Activated T-helper 1 cell treated with anti-CD3 and anti-CD28 coated beads, Interleukin-12 subunit alpha, Interleukin-12 subunit beta, Interleukin-2, Interleukin-4 antibody, amounts not matched to agents 30 ng/mL and 10 ng/mL and 1 ng/mL, durations not matched to agents 14 hours and 24 hours and 36 hours (primary cell): ENCODE results near the gene OR2F1. TPM values are rescaled to one million over a fixed set of nuclear protein-coding genes. Genes with fewer than 3 reads are reported as not detected.

Source experiments
- DNase-seq: peaks from one replicate; pipeline ENCODE4 v3.0.0; 2021; ENCODE audit warnings: low spot score
- H3K27ac Mint-ChIP-seq: one replicate; pipeline ENCODE4 v1.8.0; 2021; ENCODE audit warnings: mild to moderate bottlenecking, mixed read lengths
- H3K27me3 Mint-ChIP-seq: one replicate; pipeline ENCODE4 v1.8.0; 2022; ENCODE audit warnings: mild to moderate bottlenecking, moderate library complexity, mixed read lengths; ENCODE audit not compliant: insufficient read depth
- H3K36me3 Mint-ChIP-seq: one replicate; pipeline ENCODE4 v1.8.0; 2021; ENCODE audit warnings: low read depth, mixed read lengths
- H3K4me1 Mint-ChIP-seq: one replicate; pipeline ENCODE4 v1.8.0; 2021; ENCODE audit warnings: low read depth, mixed read lengths
- H3K4me3 Mint-ChIP-seq: one replicate; pipeline ENCODE4 v1.8.0; 2021; ENCODE audit warnings: mild to moderate bottlenecking, moderate library complexity, mixed read lengths
- H3K9me3 Mint-ChIP-seq: one replicate; pipeline ENCODE4 v1.8.0; 2021; ENCODE audit warnings: mixed read lengths
- intact Hi-C: fragments of 100-400 bp; cut with micrococcal nuclease; formaldehyde crosslinking; loops from one replicate; pipeline ENCODE4 v1.15.1; 2024
- total RNA-seq: library from RNA; stranded (reverse); gene quantifications from 2 replicates; pipeline ENCODE4 v1.2.3, GENCODE V29; 2022

Gene OR2F1
- total RNA-seq, 1 donor from 2014 or later: not detected

DNA sequence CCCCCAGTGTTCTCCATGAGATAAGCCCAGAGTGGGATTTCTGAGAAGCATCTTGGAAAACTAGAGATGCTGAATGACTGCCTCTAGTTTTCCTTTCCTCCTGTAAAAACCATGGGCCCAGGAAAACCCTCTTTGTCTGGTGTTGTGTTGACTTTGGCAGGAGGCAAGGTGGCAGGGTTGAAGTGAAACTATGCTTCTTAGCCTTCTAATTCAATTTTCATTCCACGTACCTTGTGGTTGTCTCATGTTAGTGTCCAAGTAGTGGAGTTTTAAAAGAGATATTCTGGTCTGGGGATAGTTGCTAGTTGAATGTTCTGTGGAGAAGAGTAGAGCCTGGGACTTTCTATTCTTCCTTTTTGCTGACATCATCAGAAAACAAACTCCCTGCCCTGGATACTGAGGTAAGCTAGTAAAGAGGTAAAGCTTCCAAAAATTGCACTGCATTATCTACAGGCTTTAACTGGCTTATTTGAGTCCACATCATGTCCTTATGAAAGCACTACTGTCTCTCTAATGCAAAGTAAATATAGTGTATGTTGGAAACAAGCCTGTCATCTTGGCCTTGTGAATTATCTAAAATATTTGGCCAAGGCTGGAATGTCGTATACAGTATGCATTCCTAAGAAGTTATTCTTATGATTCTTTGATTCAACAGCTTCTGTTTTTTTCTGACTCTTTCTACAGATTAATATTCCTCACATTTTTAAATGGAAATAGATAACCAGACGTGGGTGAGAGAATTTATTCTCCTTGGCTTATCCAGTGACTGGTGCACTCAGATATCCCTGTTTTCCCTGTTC lies 19.9 kb upstream of the OR2F1 start, which contains the start of gene OR2F2:
TSS of gene OR2F2 (plus strand) at position 708 of the 800 bp plus-strand sequence. CDS start at position 708, 0 bp downstream.
- Mint-ChIP-seq H3K27ac (no peak within 1 kb of the TSS), H3K4me1 (peaks cover 13% of the 10 kb centered on the region), H3K9me3 (peaks cover 4% of the 10 kb centered on the region), H3K36me3 (no peaks in the 10 kb centered on the region), H3K27me3 (peaks cover 4% of the 10 kb centered on the region), H3K4me3 (no peak within 1 kb of the TSS)
- no peak for DNase-seq
- intact Hi-C loops: no loop called here

GRCh38 chr7:143936087-143937009 lies 18.3 kb upstream of the OR2F1 start:
- peaks cover 4% of the 10 kb centered on the region for H3K27me3 Mint-ChIP-seq
- no peak overlapping the region for H3K27ac Mint-ChIP-seq
- intact Hi-C loops: no loop called here
- peaks cover 4% of the 10 kb centered on the region for H3K9me3 Mint-ChIP-seq
- peaks cover 9% of the 10 kb centered on the region for H3K4me1 Mint-ChIP-seq
- H3K36me3 Mint-ChIP-seq: no peaks in the 10 kb centered on the region
- H3K4me3 Mint-ChIP-seq: no peak overlapping the region
- DNase-seq: no peak

DNA sequence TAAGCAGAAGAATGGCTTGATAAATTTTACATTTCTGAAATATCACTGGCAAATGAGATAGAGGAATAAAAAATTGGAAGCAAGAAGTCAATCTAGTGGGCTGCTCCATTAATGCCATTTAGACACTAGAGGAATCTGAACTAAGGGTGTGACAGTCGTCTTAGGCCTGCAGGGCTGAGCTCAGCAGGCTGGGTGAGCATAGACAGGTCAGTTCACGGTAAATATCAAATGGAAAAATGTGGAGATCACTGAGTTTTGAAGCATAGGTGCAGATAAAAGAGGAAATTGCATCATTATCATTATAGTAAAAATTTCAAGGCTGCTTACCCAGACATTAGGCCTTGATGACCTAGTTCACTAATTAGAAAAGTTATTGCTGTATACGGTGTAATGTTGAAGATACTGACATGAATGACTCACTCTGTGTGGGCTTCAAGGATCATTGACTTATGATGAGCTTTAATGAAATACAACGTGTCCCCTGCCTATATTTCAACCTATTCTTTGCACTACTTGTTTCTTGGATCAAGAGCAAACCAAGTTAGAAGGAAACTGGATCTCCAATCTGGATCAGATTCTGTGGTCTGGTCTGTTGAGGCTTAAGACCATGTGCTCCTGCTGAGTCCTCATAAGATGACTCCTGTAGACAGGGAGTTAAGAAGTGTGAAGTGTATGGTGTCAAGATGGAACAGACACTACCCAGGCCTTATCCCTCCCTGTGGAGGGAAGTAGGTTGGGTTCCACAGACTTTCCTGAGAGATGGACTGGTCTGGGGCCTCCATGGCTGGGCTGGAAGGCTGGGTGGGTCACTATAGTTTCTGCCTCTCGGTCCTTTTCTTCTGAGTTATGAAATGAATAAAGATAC lies 16.0 kb upstream of the OR2F1 start:
- no peaks in the 10 kb centered on the region for H3K4me1 Mint-ChIP-seq
- H3K36me3 Mint-ChIP-seq: no peaks in the 10 kb centered on the region
- peaks cover 4% of the 10 kb centered on the region for H3K27me3 Mint-ChIP-seq
- H3K9me3 Mint-ChIP-seq: peaks cover 4% of the 10 kb centered on the region
- intact Hi-C loops: no loop called here
- DNase-seq: no peak
- H3K27ac Mint-ChIP-seq: no peak overlapping the region
- no peak overlapping the region for H3K4me3 Mint-ChIP-seq

- H3K9me3 Mint-ChIP-seq: no peaks in the 10 kb centered on the region
- intact Hi-C loops: no loop called here
- no peaks in the 10 kb centered on the region for H3K4me1 Mint-ChIP-seq
Observed at GRCh38 chr7:143945423-143945822, 9.2 kb upstream of the OR2F1 start.

GRCh38 chr7:143947111-143947510 lies 7.5 kb upstream of the OR2F1 start:
- no peaks in the 10 kb centered on the region for H3K36me3 Mint-ChIP-seq
- H3K4me1 Mint-ChIP-seq: no peaks in the 10 kb centered on the region
- no peak overlapping the region for H3K27ac Mint-ChIP-seq
- no peak overlapping the region for H3K4me3 Mint-ChIP-seq
- H3K27me3 Mint-ChIP-seq: peaks cover 29% of the 10 kb centered on the region
- no peaks in the 10 kb centered on the region for H3K9me3 Mint-ChIP-seq
- intact Hi-C loops: no loop called here
- DNase-seq: no peak

More at GRCh38 chr7:143945423-143945822, 9.2 kb upstream of the OR2F1 start:
- peaks cover 29% of the 10 kb centered on the region for H3K27me3 Mint-ChIP-seq
- H3K4me3 Mint-ChIP-seq: no peak overlapping the region
- no peaks in the 10 kb centered on the region for H3K36me3 Mint-ChIP-seq
- no peak overlapping the region for H3K27ac Mint-ChIP-seq
- DNase-seq: no peak

GRCh38 chr7:143948733-143949132 lies 5.9 kb upstream of the OR2F1 start:
- H3K4me1 Mint-ChIP-seq: no peaks in the 10 kb centered on the region
- intact Hi-C loops: no loop called here

GRCh38 chr7:143953421-143953820 lies 1.2 kb upstream of the OR2F1 start:
- Mint-ChIP-seq H3K27ac (no peak overlapping the region), H3K9me3 (no peaks in the 10 kb centered on the region), H3K4me3 (no peak overlapping the region), H3K4me1 (no peaks in the 10 kb centered on the region), H3K27me3 (peaks cover 8% of the 10 kb centered on the region), H3K36me3 (no peaks in the 10 kb centered on the region)
- DNase-seq: no peak
- intact Hi-C loops: no loop called here

More at GRCh38 chr7:143948733-143949132, 5.9 kb upstream of the OR2F1 start:
- peaks cover 31% of the 10 kb centered on the region for H3K27me3 Mint-ChIP-seq
- H3K27ac Mint-ChIP-seq: no peak overlapping the region
- no peak for DNase-seq
- no peaks in the 10 kb centered on the region for H3K36me3 Mint-ChIP-seq
- no peak overlapping the region for H3K4me3 Mint-ChIP-seq
- H3K9me3 Mint-ChIP-seq: no peaks in the 10 kb centered on the region

DNA sequence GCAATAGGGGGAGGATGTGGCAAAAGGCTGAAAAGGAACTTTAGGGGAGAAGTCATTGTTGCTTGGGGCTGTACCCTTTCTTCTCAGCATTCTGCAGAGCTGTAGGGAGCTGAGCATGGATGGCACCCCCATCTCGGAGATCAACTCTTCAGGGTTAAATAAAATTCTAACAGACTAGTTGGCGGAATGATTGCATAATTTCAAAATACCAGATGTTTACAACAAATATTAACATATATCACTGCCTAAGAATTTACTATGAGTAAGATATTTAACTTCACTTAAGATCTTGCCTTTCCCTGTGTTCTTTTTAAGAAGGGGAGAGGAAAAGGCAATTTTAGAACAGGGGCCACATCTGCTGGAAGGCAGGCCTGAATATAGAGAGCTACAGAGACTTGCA lies 509 bp upstream of the OR2F1 start:
- DNase-seq: no peak
- H3K36me3 Mint-ChIP-seq: no peaks in the 10 kb centered on the region
- no peak overlapping the region for H3K27ac Mint-ChIP-seq
- H3K9me3 Mint-ChIP-seq: no peaks in the 10 kb centered on the region
- no peaks in the 10 kb centered on the region for H3K4me1 Mint-ChIP-seq
- intact Hi-C loops: no loop called here
- H3K27me3 Mint-ChIP-seq: peaks cover 7% of the 10 kb centered on the region
- no peak overlapping the region for H3K4me3 Mint-ChIP-seq

DNA sequence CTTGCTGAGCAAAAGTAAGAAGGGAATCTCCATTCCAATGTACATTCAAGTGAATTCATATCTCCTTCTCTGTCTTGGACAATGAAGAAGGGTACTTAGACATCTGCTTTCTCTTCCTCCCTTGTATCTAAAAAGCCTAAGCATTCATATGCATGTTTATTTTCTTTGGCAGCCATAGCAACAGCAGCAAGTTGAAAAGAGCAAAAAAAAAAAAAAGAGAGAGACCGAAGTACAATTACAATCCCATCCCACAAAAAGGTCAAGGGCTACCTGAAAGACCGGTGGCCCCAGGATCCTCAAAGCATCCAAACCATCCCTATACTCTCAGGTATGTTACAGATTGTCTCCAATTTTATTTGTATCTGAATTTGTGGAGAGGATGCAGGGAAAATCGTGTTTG lies 4.1 kb downstream of the OR2F1 start:
- Mint-ChIP-seq H3K36me3 (no peaks in the 10 kb centered on the region), H3K9me3 (no peaks in the 10 kb centered on the region), H3K27ac (no peak overlapping the region), H3K4me3 (no peak overlapping the region), H3K27me3 (peaks cover 4% of the 10 kb centered on the region), H3K4me1 (no peaks in the 10 kb centered on the region)
- no peak for DNase-seq
- intact Hi-C loops: no loop called here

DNA sequence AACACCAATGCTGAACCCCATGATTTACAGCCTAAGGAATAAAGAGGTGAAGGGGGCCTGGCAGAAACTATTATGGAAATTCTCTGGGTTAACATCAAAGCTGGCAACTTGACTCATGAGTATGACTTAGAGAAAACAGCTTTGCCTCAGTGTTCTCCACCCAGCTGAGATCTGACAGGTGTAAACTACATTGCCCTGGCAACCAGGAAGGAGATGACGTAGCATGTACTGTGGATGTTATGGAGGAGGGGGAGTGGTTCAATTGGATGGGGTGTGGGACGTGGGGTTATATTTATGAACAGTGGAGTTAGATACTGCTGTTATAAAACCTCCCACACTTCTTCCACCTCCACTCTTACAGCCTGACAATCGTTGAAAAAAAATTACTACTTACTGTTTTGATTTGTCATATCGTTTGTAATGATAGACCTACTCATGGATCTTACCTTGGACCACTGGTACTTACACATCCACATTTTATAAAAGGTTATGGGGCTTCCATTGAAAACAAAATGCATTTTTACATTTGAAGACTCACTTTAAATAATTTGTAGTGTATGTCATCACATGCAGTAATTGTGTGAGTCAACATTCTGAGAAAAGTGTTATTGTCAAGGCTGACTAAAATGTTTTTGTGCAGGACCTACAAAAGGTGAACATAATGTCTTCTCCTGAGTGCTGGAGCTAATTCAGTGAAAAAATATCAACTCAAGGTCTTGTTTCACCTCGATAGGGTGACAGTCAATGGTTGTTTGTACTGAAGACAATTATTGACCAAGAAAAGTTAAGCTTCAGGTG lies 6.4 kb downstream of the OR2F1 start:
- no peak overlapping the region for H3K27ac Mint-ChIP-seq
- intact Hi-C loops: no loop called here
- no peaks in the 10 kb centered on the region for H3K4me1 Mint-ChIP-seq
- no peaks in the 10 kb centered on the region for H3K36me3 Mint-ChIP-seq
- H3K27me3 Mint-ChIP-seq: peaks cover 6% of the 10 kb centered on the region
- no peak overlapping the region for H3K4me3 Mint-ChIP-seq
- H3K9me3 Mint-ChIP-seq: no peaks in the 10 kb centered on the region
- no peak for DNase-seq

- peaks cover 2% of the 10 kb centered on the region for H3K27me3 Mint-ChIP-seq
- H3K36me3 Mint-ChIP-seq: no peaks in the 10 kb centered on the region
- no peak overlapping the region for H3K4me3 Mint-ChIP-seq
- no peaks in the 10 kb centered on the region for H3K9me3 Mint-ChIP-seq
- no peaks in the 10 kb centered on the region for H3K4me1 Mint-ChIP-seq
- intact Hi-C loops: no loop called here
- H3K27ac Mint-ChIP-seq: no peak overlapping the region
- no peak for DNase-seq
Observed at GRCh38 chr7:143965280-143965679, 10.6 kb downstream of the OR2F1 start.

GRCh38 chr7:143967398-143967797 lies 12.8 kb downstream of the OR2F1 start:
- H3K36me3 Mint-ChIP-seq: no peaks in the 10 kb centered on the region
- no peak for DNase-seq
- H3K27ac Mint-ChIP-seq: no peak overlapping the region
- no peak overlapping the region for H3K4me3 Mint-ChIP-seq
- no peaks in the 10 kb centered on the region for H3K4me1 Mint-ChIP-seq
- intact Hi-C loops: no loop called here
- no peaks in the 10 kb centered on the region for H3K9me3 Mint-ChIP-seq
- H3K27me3 Mint-ChIP-seq: peaks cover 2% of the 10 kb centered on the region
